ENCODE results near the gene PRLR. TPM values are rescaled to one million over a fixed set of nuclear protein-coding genes. Genes with fewer than 3 reads are reported as not detected.

Gene PRLR
- total and polyA plus RNA-seq, 8 donors = 0.61 to 16.6 (median 8.1) TPM

- Histone ChIP-seq H3K9me3 (no peaks in the 10 kb centered on the region), H3K4me3 (no peak overlapping the region), H3K27me3 (no peaks in the 10 kb centered on the region), H3K4me1 (peaks cover 0 to 13% (median 12%) of the 10 kb centered on the region in 3 donors), H3K27ac (no peak overlapping the region), H3K36me3 (no peaks in the 10 kb centered on the region)
- TF ChIP-seq CTCF (IDR thresholded peaks at IDR 0.05) = no peak
- DNase-seq (no peak), ATAC-seq (no peak), FAIRE-seq (no peak)
- intact Hi-C loops (cut with DNase I) = no loop called here
- WGBS, 2 donors = 68 to 78% methylated on average over 10 of the region's 10 CpGs
Observed at GRCh38 chr5:35024911-35025510, 205.3 kb downstream of the PRLR start.

GRCh38 chr5:35023391-35024178 lies 206.7 kb downstream of the PRLR start:
- H3K27me3 ChIP-seq = no peaks in the 10 kb centered on the region
- intact Hi-C loops (cut with DNase I) = no loop called here
- no peak for DNase-seq
- H3K36me3 ChIP-seq = no peaks in the 10 kb centered on the region
- H3K9me3 ChIP-seq = no peaks in the 10 kb centered on the region
- no peak for TF ChIP-seq CTCF (IDR thresholded peaks at IDR 0.05)
- no peak overlapping the region for H3K27ac ChIP-seq
- 85 to 96% methylated on average over 7 of the region's 7 CpGs for WGBS, 2 donors
- FAIRE-seq = no peak
- ATAC-seq = no peak
- H3K4me1 ChIP-seq = peaks cover 0 to 13% (median 12%) of the 10 kb centered on the region in 3 donors
- H3K4me3 ChIP-seq = no peak overlapping the region

GRCh38 chr5:35016174-35017051 lies 213.9 kb downstream of the PRLR start:
- H3K9me3 ChIP-seq = no peaks in the 10 kb centered on the region
- no peaks in the 10 kb centered on the region for H3K27me3 ChIP-seq
- H3K4me3 ChIP-seq = no peak overlapping the region
- H3K36me3 ChIP-seq = no peaks in the 10 kb centered on the region
- no peak for TF ChIP-seq CTCF (IDR thresholded peaks at IDR 0.05)
- no peak overlapping the region for H3K27ac ChIP-seq
- FAIRE-seq = no peak
- no peaks in the 10 kb centered on the region for H3K4me1 ChIP-seq
- intact Hi-C loops (cut with DNase I) = no loop called here
- DNase-seq = no peak
- WGBS, 2 donors = 53 to 55% methylated on average over 4 of the region's 4 CpGs
- no peak for ATAC-seq

GRCh38 chr5:35015063-35015462 lies 215.2 kb downstream of the PRLR start:
- TF ChIP-seq CTCF (IDR thresholded peaks at IDR 0.05) = no peak
- intact Hi-C loops (cut with DNase I) = no loop called here
- ATAC-seq (no peak), DNase-seq (no peak), FAIRE-seq (no peak)
- Histone ChIP-seq H3K4me1 (no peaks in the 10 kb centered on the region), H3K27me3 (no peaks in the 10 kb centered on the region), H3K36me3 (no peaks in the 10 kb centered on the region), H3K27ac (no peak overlapping the region), H3K9me3 (no peaks in the 10 kb centered on the region), H3K4me3 (no peak overlapping the region)
- WGBS, 2 donors = 64 to 66% methylated on average over 4 of the region's 4 CpGs
